Endothelial cell of hepatic sinusoid (primary cell): ENCODE data around the gene TPCN2.

ENCODE experiments used
- in situ Hi-C: cut with HindIII; loops from 2 replicates; pipeline ENCODE4 v1.10.0; 2017; ENCODE audit warnings: low sequenced_read_pairs

The TPCN2 gene

GRCh38 chr11:69048694-69049489 lies at the start of gene TPCN2:
TSS of gene TPCN2 (plus strand) at chr11:69048932. CDS start at chr11:69048998, 66 bp downstream.
- in situ Hi-C loops = no loop called here

GRCh38 chr11:68999093-68999747 lies 49.5 kb upstream of the TPCN2 start:
- in situ Hi-C loops = loop anchor here (5.0 to 10.0 kb wide), 2 partner anchors 33 to 94 kb away; partner anchors contain the start of genes IGHMBP2 and MRPL21

- in situ Hi-C loops = loop anchor here (5.0 to 10.0 kb wide), 2 partner anchors 32 to 95 kb away; partner anchors contain the start of genes IGHMBP2 and MRPL21
Observed at GRCh38 chr11:68999748-69000355, 48.9 kb upstream of the TPCN2 start.

GRCh38 chr11:69000391-69000790 lies 48.3 kb upstream of the TPCN2 start:
- in situ Hi-C loops = no loop called here

GRCh38 chr11:69000831-69001242 lies 47.9 kb upstream of the TPCN2 start:
- in situ Hi-C loops = no loop called here

GRCh38 chr11:69001243-69002081 lies 47.3 kb upstream of the TPCN2 start:
- in situ Hi-C loops = no loop called here

- in situ Hi-C loops = no loop called here
Observed at GRCh38 chr11:69002110-69002569, 46.6 kb upstream of the TPCN2 start.

- in situ Hi-C loops = no loop called here
Observed at GRCh38 chr11:69002570-69003231, 46.0 kb upstream of the TPCN2 start.

- in situ Hi-C loops = no loop called here
Observed at GRCh38 chr11:69003301-69003865, 45.3 kb upstream of the TPCN2 start.

GRCh38 chr11:69003866-69004367 lies 44.8 kb upstream of the TPCN2 start:
- in situ Hi-C loops = no loop called here

GRCh38 chr11:69004411-69005182 lies 44.1 kb upstream of the TPCN2 start:
- in situ Hi-C loops = no loop called here

- in situ Hi-C loops = no loop called here
Observed at GRCh38 chr11:69005183-69005630, 43.5 kb upstream of the TPCN2 start.

- in situ Hi-C loops = no loop called here
Observed at GRCh38 chr11:69005631-69006368, 42.9 kb upstream of the TPCN2 start.

- in situ Hi-C loops = no loop called here
Observed at GRCh38 chr11:69006816-69007215, 41.9 kb upstream of the TPCN2 start.

- in situ Hi-C loops = no loop called here
Observed at GRCh38 chr11:69007975-69008381, 40.8 kb upstream of the TPCN2 start.

GRCh38 chr11:69008737-69009440 lies 39.8 kb upstream of the TPCN2 start:
- in situ Hi-C loops = no loop called here

- in situ Hi-C loops = no loop called here
Observed at GRCh38 chr11:69009441-69010211, 39.1 kb upstream of the TPCN2 start.
